GM12878 (cell line): Measurements from ENCODE around the gene NOS1AP. TPM values are rescaled to one million over a fixed set of nuclear protein-coding genes. Genes with fewer than 3 reads are reported as not detected.

Source experiments
- ATAC-seq: fragments of 200-7000 bp; cut with Tn5 transposase; 3 replicates; pipeline ENCODE4 v1.9.1; 2020; ENCODE audit warnings: mild to moderate bottlenecking, moderate library complexity
- BruUV-seq: library from RNA; stranded (reverse); fragments of 400-500 nt; replicated peaks from 2 replicates; lab custom pipeline; 2021; lab: Mats Ljungman, UMichigan
- CTCF ChIA-PET: fragments of 300-600 bp; sonication (Branson Sonifier 250); formaldehyde crosslinking; extraction: SDS; loops from one replicate; lab custom pipeline; 2021; ENCODE audit warnings: inconsistent platforms; lab: Yijun Ruan, JAX
- POLR2A ChIA-PET: fragments of 350-600 bp; formaldehyde crosslinking; extraction: SDS; loops from one replicate; lab custom pipeline; 2021; ENCODE audit warnings: inconsistent platforms; lab: Charles Lee
- RAD21 ChIA-PET: fragments of 300-600 bp; sonication (Branson Sonifier 250); formaldehyde crosslinking; loops from one replicate; lab custom pipeline; 2023; ENCODE audit warnings: antibody characterized with exemption; ENCODE audit not compliant: unreplicated experiment; lab: Charles Lee
- SMC1A ChIA-PET: fragments of 300-600 bp; sonication (Branson Sonifier 250); formaldehyde crosslinking; loops from one replicate; lab custom pipeline; 2023; ENCODE audit not compliant: unreplicated experiment, uncharacterized antibody; lab: Charles Lee
- DNase-seq: peaks from one replicate; pipeline ENCODE4 v3.0.0-alpha.2; 2011; ENCODE audit warnings: low read depth, low spot score
- FAIRE-seq: peaks from 3 replicates; lab custom pipeline; 2011; peaks lifted over from hg19 to GRCh38; lab: Jason Lieb, UNC
- H2AFZ ChIP-seq: 2 replicates; pipeline ENCODE4 v1.6.0; 2011; ENCODE audit warnings: low read depth, low read length, control low read depth; ENCODE audit not compliant: control insufficient read depth
- H3K27ac ChIP-seq: 2 replicates; pipeline ENCODE4 v1.5.1; 2011; ENCODE audit warnings: control low read depth; ENCODE audit not compliant: control insufficient read depth, insufficient read depth
- H3K27me3 ChIP-seq, 2 experiments: replicated peaks in 1 of 2; 2 replicates each; pipeline versions ENCODE4 v1.6.0 to v1.6.1; 2011; ENCODE audit warnings: low read length in 1 of 2; ENCODE audit not compliant: control insufficient read depth in 2 of 2, insufficient read depth in 2 of 2
- H3K36me3 ChIP-seq, 2 experiments: 2 replicates each; pipeline ENCODE4 v1.5.1; 2011; ENCODE audit warnings: low read length in 1 of 2; ENCODE audit not compliant: control insufficient read depth in 2 of 2, insufficient read depth in 2 of 2
- H3K4me1 ChIP-seq: 2 replicates; pipeline ENCODE4 v1.6.1; 2011; ENCODE audit warnings: mild to moderate bottlenecking, low read length, moderate library complexity, mixed read lengths; ENCODE audit not compliant: control insufficient read depth, insufficient read depth
- H3K4me2 ChIP-seq: 2 replicates; pipeline ENCODE4 v1.6.0; 2011; ENCODE audit warnings: control low read depth; ENCODE audit not compliant: control insufficient read depth, insufficient read depth
- H3K4me3 ChIP-seq: fragments of 200-600 bp; sonication (generic); 2 replicates; pipeline ENCODE4 v1.5.1; 2016
- H3K79me2 ChIP-seq: 2 replicates; pipeline ENCODE4 v1.6.0; 2011; ENCODE audit warnings: low read length; ENCODE audit not compliant: control insufficient read depth, insufficient read depth
- H3K9ac ChIP-seq: 2 replicates; pipeline ENCODE4 v1.8.0; 2011; ENCODE audit warnings: low read length, control low read depth, mixed read lengths; ENCODE audit not compliant: control insufficient read depth, insufficient read depth
- H3K9me3 ChIP-seq: replicated peaks from 3 replicates; pipeline ENCODE4 v1.5.1; 2011; ENCODE audit warnings: mild to moderate bottlenecking, low read length; ENCODE audit not compliant: control insufficient read depth, insufficient read depth
- H4K20me1 ChIP-seq: 2 replicates; pipeline ENCODE4 v1.6.0; 2011; ENCODE audit not compliant: control insufficient read depth, insufficient read depth
- KAT2A ChIP-seq: conservative IDR thresholded peaks from 2 replicates; pipeline ENCODE4 v1.6.1; 2011; ENCODE audit warnings: low read depth, low read length; ENCODE audit not compliant: control insufficient read depth
- MTA3 ChIP-seq: IDR thresholded peaks from 2 replicates; pipeline ENCODE4 v1.6.1; 2012; ENCODE audit warnings: low read length, inconsistent platforms, borderline replicate concordance
- NBN ChIP-seq: fragments of 450-650 bp; IDR thresholded peaks from 2 replicates; pipeline ENCODE4 v1.6.1; 2016
- NKRF ChIP-seq: fragments of 450-650 bp; conservative IDR thresholded peaks from 2 replicates; pipeline ENCODE4 v1.6.1; 2017; ENCODE audit warnings: mild to moderate bottlenecking, moderate library complexity
- RAD51 ChIP-seq: fragments of 450-650 bp; IDR thresholded peaks from 2 replicates; pipeline ENCODE4 v1.6.1; 2016; ENCODE audit warnings: moderate library complexity, mild to moderate bottlenecking, inconsistent platforms
- RCOR1 ChIP-seq: conservative IDR thresholded peaks from 2 replicates; pipeline ENCODE4 v1.6.1; 2012; ENCODE audit warnings: low read depth, low read length, improper control_type of control experiment
- RELB ChIP-seq: fragments of 450-650 bp; IDR thresholded peaks from 2 replicates; pipeline ENCODE4 v1.6.1; 2017; ENCODE audit warnings: low read depth, mild to moderate bottlenecking, moderate library complexity
- SMARCA5 ChIP-seq: fragments of 450-650 bp; IDR thresholded peaks from 2 replicates; pipeline ENCODE4 v1.6.1; 2017; ENCODE audit warnings: mild to moderate bottlenecking
- TAF1 ChIP-seq: IDR thresholded peaks from 2 replicates; pipeline ENCODE4 v1.6.1; 2011; ENCODE audit warnings: mild to moderate bottlenecking, low read depth, low read length, borderline replicate concordance
- TBL1XR1 ChIP-seq: IDR thresholded peaks from 2 replicates; pipeline ENCODE4 v1.6.1; 2012; ENCODE audit warnings: low read depth, low read length, improper control_type of control experiment
- USF2 ChIP-seq: IDR thresholded peaks from 2 replicates; pipeline ENCODE4 v1.6.1; 2011; ENCODE audit warnings: low read depth, low read length, improper control_type of control experiment, borderline replicate concordance
- ZSCAN29 ChIP-seq: fragments of 450-650 bp; IDR thresholded peaks from 2 replicates; pipeline ENCODE4 v1.6.1; 2017; ENCODE audit warnings: mild to moderate bottlenecking, moderate library complexity
- WGBS: methylation state at CpG from one replicate; pipeline ENCODE4 v1.1.6; 2016; ENCODE audit warnings: low lambda C conversion rate; ENCODE audit not compliant: insufficient replicate concordance, insufficient coverage; ENCODE audit errors: missing lambda C conversion rate; 5-methylcytosine and 5-hydroxymethylcytosine counted together
- in situ Hi-C: fragments of 300-500 bp; cut with MboI; formaldehyde crosslinking; loops from 9 replicates; pipeline ENCODE4 v1.14.3; 2018; ENCODE audit warnings: mixed read lengths
- intact Hi-C: fragments of 100-400 bp; cut with micrococcal nuclease; formaldehyde crosslinking; loops from one replicate; pipeline ENCODE4 v1.14.2; 2022; ENCODE audit not compliant: unreplicated experiment
- polyA plus RNA-seq, 11 experiments: library from polyadenylated mRNA; depleted of rRNA in 4 of 11; unstranded in 6 of 11; stranded (reverse) in 5 of 11; fragments of >200 nt; fragmentation: Nextera tagmentation in 4 of 11; fragmentation: Illumina TruSeq in 1 of 11; extraction: Ambion mirVana in 4 of 11; extraction: Trizol in 1 of 11; gene quantifications; 1 replicate in 1 of 11; 2 replicates in 10 of 11; pipeline versions ENCODE4 v1.2.1 to v1.2.3, GENCODE V29; 2011 to 2016; ENCODE audit warnings: inconsistent platforms in 2 of 11, missing spikeins in 2 of 11, low read depth in 1 of 11
- total RNA-seq, 4 experiments: library from RNA; depleted of rRNA in 3 of 4; stranded (reverse); fragments of >200 nt in 3 of 4; fragmentation: Illumina TruSeq in 1 of 4; extraction: Trizol in 1 of 4; gene quantifications; 2 replicates each; pipeline versions ENCODE4 v1.2.1 to v1.2.3, GENCODE V29; 2013 to 2021

Gene NOS1AP
- total and polyA plus RNA-seq, 10 of the 15 experiments (the other 5 are each of a cell fraction or from before 2014, with no cell fraction given): 0.03 to 0.15 TPM; not detected in 8

- no peak for DNase-seq
- ChIA-PET SMC1A (no interaction called here), POLR2A (no interaction called here), RAD21 (no interaction called here), CTCF (no interaction called here)
- H3K9me3 ChIP-seq: no peaks in the 10 kb centered on the region
- no peak overlapping the region for H3K9ac ChIP-seq
- H3K27ac ChIP-seq: no peak overlapping the region
- WGBS: 32% methylated on average over 6 of the region's 6 CpGs
- no peaks in the 10 kb centered on the region for H3K27me3 ChIP-seq
- ATAC-seq: no peak
- BruUV-seq: no TSS peak
- no peak overlapping the region for H3K4me2 ChIP-seq
- no peak overlapping the region for H3K4me3 ChIP-seq
- H4K20me1 ChIP-seq: no peaks in the 10 kb centered on the region
- no peak for FAIRE-seq
- H3K79me2 ChIP-seq: no peaks in the 10 kb centered on the region
- TF ChIP-seq ZSCAN29: no peak
- no peak for TF ChIP-seq USF2
- in situ Hi-C loops (no loop called here), intact Hi-C loops (no loop called here)
- H2AFZ ChIP-seq: no peak overlapping the region
- H3K4me1 ChIP-seq: no peaks in the 10 kb centered on the region
- H3K36me3 ChIP-seq: no peaks in the 10 kb centered on the region
These were observed 314.6 kb downstream of the NOS1AP start for GRCh38 chr1:162384116-162384515.

GRCh38 chr1:162384601-162385279, 315.2 kb downstream of the NOS1AP start:
- Histone ChIP-seq H3K27me3 (no peaks in the 10 kb centered on the region), H3K9me3 (no peaks in the 10 kb centered on the region), H3K79me2 (no peaks in the 10 kb centered on the region), H2AFZ (no peak overlapping the region), H3K36me3 (no peaks in the 10 kb centered on the region), H3K27ac (no peak overlapping the region), H3K9ac (no peak overlapping the region), H4K20me1 (no peaks in the 10 kb centered on the region), H3K4me2 (no peak overlapping the region), H3K4me1 (0 out of 2 replicates have a peak, but pooled peaks cover 4% of the 10 kb centered on the region), H3K4me3 (no peak overlapping the region)
- DNase-seq (no peak), FAIRE-seq (no peak), ATAC-seq (no peak)
- WGBS: 39% methylated on average over 6 of the region's 10 CpGs
- CTCF ChIA-PET: no interaction called here
- SMC1A ChIA-PET: no interaction called here
- BruUV-seq: no TSS peak
- POLR2A ChIA-PET: no interaction called here
- intact Hi-C loops (no loop called here), in situ Hi-C loops (no loop called here)
- RAD21 ChIA-PET: no interaction called here
- no peak for TF ChIP-seq RCOR1
- TF ChIP-seq NBN: no peak
- no peak for TF ChIP-seq RAD51
- TF ChIP-seq MTA3: no peak
- TF ChIP-seq KAT2A: no peak
- TF ChIP-seq SMARCA5: no peak
- TF ChIP-seq TAF1: no peak
- TF ChIP-seq RELB: no peak
- no peak for TF ChIP-seq TBL1XR1
- no peak for TF ChIP-seq NKRF
